HepG2 (cell line): ENCODE results near the gene DLEC1. TPM values are rescaled to one million over a fixed set of nuclear protein-coding genes. Genes with fewer than 3 reads are reported as not detected.

Experiments
- ATAC-seq: fragments of 200-7000 bp; cut with Tn5 transposase; 3 replicates; pipeline ENCODE4 v1.9.1; 2020; ENCODE audit warnings: mild to moderate bottlenecking, moderate library complexity
- BruUV-seq: library from RNA; stranded (reverse); fragments of 400-500 nt; replicated peaks from 2 replicates; lab custom pipeline; 2021; lab: Mats Ljungman, UMichigan
- CTCF ChIA-PET: fragments of 300-600 bp; formaldehyde crosslinking; extraction: SDS; loops from one replicate; lab custom pipeline; 2021; ENCODE audit warnings: low total read pairs, inconsistent platforms, low intra/inter-chr PET ratio; lab: Yijun Ruan, JAX
- POLR2A ChIA-PET: fragments of 350-600 bp; sonication (Branson Sonifier 250); formaldehyde crosslinking; loops from one replicate; lab custom pipeline; 2020; ENCODE audit warnings: antibody characterized with exemption, inconsistent platforms; lab: Yijun Ruan, JAX
- DNase-seq: peaks from one replicate; pipeline ENCODE4 v3.0.0-alpha.2; 2015; ENCODE audit warnings: low spot score
- FAIRE-seq: peaks from 3 replicates; lab custom pipeline; 2011; peaks lifted over from hg19 to GRCh38; lab: Jason Lieb, UNC
- H2AFZ ChIP-seq: one replicate; pipeline ENCODE4 v1.6.1; 2011; ENCODE audit warnings: low read length, inconsistent platforms
- H3K27ac ChIP-seq: fragments of 300-600 bp; 3 replicates; pipeline ENCODE4 v1.8.0; 2011; ENCODE audit warnings: mixed run types, mild to moderate bottlenecking, mixed read lengths, low read length, inconsistent platforms; ENCODE audit not compliant: insufficient read depth; ENCODE audit errors: extremely low read length
- H3K27me3 ChIP-seq, 2 experiments: fragments of 200-600 bp in 1 of 2; 2 replicates in 1 of 2; 3 replicates in 1 of 2; pipeline versions ENCODE4 v1.6.0 to v1.8.0; 2011; ENCODE audit warnings: low read length in 2 of 2, mild to moderate bottlenecking in 2 of 2, moderate library complexity in 2 of 2, inconsistent platforms in 1 of 2; ENCODE audit not compliant: insufficient read depth in 2 of 2, control insufficient read depth in 1 of 2
- H3K36me3 ChIP-seq, 2 experiments: fragments of 200-600 bp in 1 of 2; replicated peaks in 1 of 2; 2 replicates in 1 of 2; 3 replicates in 1 of 2; pipeline versions ENCODE4 v1.5.1 to v1.8.0; 2011; ENCODE audit warnings: low read length in 2 of 2, inconsistent platforms in 1 of 2; ENCODE audit not compliant: insufficient read depth in 2 of 2, control insufficient read depth in 1 of 2
- H3K4me1 ChIP-seq: 2 replicates; pipeline ENCODE4 v1.5.1; 2012; ENCODE audit warnings: low read length, inconsistent platforms; ENCODE audit not compliant: insufficient read depth
- H3K4me2 ChIP-seq: 2 replicates; pipeline ENCODE4 v1.6.0; 2011; ENCODE audit warnings: low read depth, low read length, inconsistent platforms
- H3K4me3 ChIP-seq, 3 experiments: fragments of 200-600 bp in 1 of 3; sonication (generic), shearing (Covaris generic) in 1 of 3; replicated peaks in 1 of 3; 2 replicates each; pipeline ENCODE4 v1.5.1; 2011 to 2016; ENCODE audit warnings: low read length in 3 of 3, inconsistent platforms in 2 of 3, low read depth in 2 of 3, mild to moderate bottlenecking in 2 of 3, control low read depth in 1 of 3, mixed read lengths in 1 of 3; ENCODE audit not compliant: insufficient read depth in 1 of 3
- H3K79me2 ChIP-seq: one replicate; pipeline ENCODE4 v1.6.1; 2011; ENCODE audit warnings: low read length, inconsistent platforms; ENCODE audit not compliant: insufficient read depth
- H3K9ac ChIP-seq: 2 replicates; pipeline ENCODE4 v1.6.0; 2011; ENCODE audit warnings: mild to moderate bottlenecking, low read depth, low read length, inconsistent platforms; ENCODE audit not compliant: insufficient read depth
- H3K9me3 ChIP-seq: 2 replicates; pipeline ENCODE4 v1.5.1; 2012; ENCODE audit warnings: mild to moderate bottlenecking, low read length
- H4K20me1 ChIP-seq: 2 replicates; pipeline ENCODE4 v1.6.0; 2011; ENCODE audit warnings: inconsistent platforms, mild to moderate bottlenecking, low read length, moderate library complexity; ENCODE audit not compliant: insufficient read depth
- ATF7 ChIP-seq, 2 experiments: fragments of 450-650 bp in 1 of 2; sonication (generic) in 1 of 2; formaldehyde crosslinking in 1 of 2; IDR thresholded peaks; 2 replicates each; pipeline versions ENCODE4 v1.4.0 to v1.6.1; 2016 to 2020; ENCODE audit warnings: antibody characterized with exemption in 1 of 2, mild to moderate bottlenecking in 1 of 2, missing genetic modification reagents in 1 of 2
- FOXA1 ChIP-seq, 2 experiments: fragments of 450-650 bp in 1 of 2; sonication (generic) in 1 of 2; formaldehyde crosslinking in 1 of 2; IDR thresholded peaks; 2 replicates each; pipeline versions ENCODE4 v1.4.0 to v1.6.1; 2016 to 2020; ENCODE audit warnings: missing genetic modification reagents in 1 of 2
- FOXO1 ChIP-seq: sonication (generic); formaldehyde crosslinking; IDR thresholded peaks from 2 replicates; pipeline ENCODE4 v1.4.0; 2020; ENCODE audit warnings: missing genetic modification reagents
- IKZF1 ChIP-seq: fragments of 450-650 bp; IDR thresholded peaks from 2 replicates; pipeline ENCODE4 v1.7.1; 2016
- MATR3 ChIP-seq: sonication (generic); formaldehyde crosslinking; IDR thresholded peaks from 2 replicates; pipeline ENCODE4 v1.4.0; 2020; ENCODE audit warnings: missing genetic modification reagents
- MAX ChIP-seq: IDR thresholded peaks from 2 replicates; pipeline ENCODE4 v1.6.1; 2012; ENCODE audit warnings: inconsistent platforms
- NFKB2 ChIP-seq: sonication (generic); formaldehyde crosslinking; IDR thresholded peaks from 2 replicates; pipeline ENCODE4 v1.4.0; 2020; ENCODE audit warnings: missing genetic modification reagents, borderline replicate concordance
- SUZ12 ChIP-seq: fragments of 150-350 bp; IDR thresholded peaks from 2 replicates; pipeline ENCODE4 v1.6.1; 2014; ENCODE audit warnings: low read depth, low read length
- TMF1 ChIP-seq: sonication (generic); formaldehyde crosslinking; IDR thresholded peaks from 2 replicates; pipeline ENCODE4 v1.8.1; 2022; ENCODE audit warnings: low read depth, missing genetic modification reagents
- ZBTB21 ChIP-seq: sonication (generic); formaldehyde crosslinking; IDR thresholded peaks from 2 replicates; pipeline ENCODE4 v1.4.0; 2020; ENCODE audit warnings: missing genetic modification reagents
- ZNF143 ChIP-seq: sonication (generic); formaldehyde crosslinking; IDR thresholded peaks from 2 replicates; pipeline ENCODE4 v1.4.0; 2020; ENCODE audit warnings: missing genetic modification reagents
- ZNF543 ChIP-seq: sonication (generic); formaldehyde crosslinking; IDR thresholded peaks from 2 replicates; pipeline ENCODE4 v1.4.0; 2020; ENCODE audit warnings: mild to moderate bottlenecking, missing genetic modification reagents
- ZNF775 ChIP-seq: sonication (generic); formaldehyde crosslinking; IDR thresholded peaks from 2 replicates; pipeline ENCODE4 v1.4.0; 2020; ENCODE audit warnings: missing genetic modification reagents, mild to moderate bottlenecking, moderate library complexity, borderline replicate concordance
- ZNF883 ChIP-seq: sonication (generic); formaldehyde crosslinking; IDR thresholded peaks from 2 replicates; pipeline ENCODE4 v1.5.1; 2020; ENCODE audit warnings: mild to moderate bottlenecking, missing genetic modification reagents; ENCODE audit errors: not compliant biosample characterization
- WGBS: methylation state at CpG from one replicate; pipeline ENCODE4 v1.1.6; 2017; ENCODE audit warnings: low lambda C conversion rate; 5-methylcytosine and 5-hydroxymethylcytosine counted together
- in situ Hi-C: cut with HindIII; loops from 2 replicates; pipeline ENCODE4 v1.10.0; 2017; ENCODE audit warnings: low pct_unique_long_range_greater_than_20kb; ENCODE audit not compliant: extremely low pct_ligation_motif_present
- intact Hi-C: fragments of 100-400 bp; cut with micrococcal nuclease; formaldehyde crosslinking; loops from one replicate; pipeline ENCODE4 v1.10.0; 2022; ENCODE audit not compliant: unreplicated experiment
- polyA plus RNA-seq, 8 experiments: library from polyadenylated mRNA; depleted of rRNA in 3 of 8; stranded (reverse) in 7 of 8; unstranded in 1 of 8; fragments of >200 nt; fragmentation: Illumina TruSeq in 4 of 8; extraction: Trizol in 4 of 8; gene quantifications; 2 replicates each; pipeline versions ENCODE4 v1.2.1 to v1.2.3, GENCODE V29; 2011 to 2016; ENCODE audit warnings: low read depth in 4 of 8, missing spikeins in 1 of 8, mixed read lengths in 1 of 8; ENCODE audit not compliant: insufficient read depth in 1 of 8
- total RNA-seq, 5 experiments: library from RNA; depleted of rRNA; stranded (reverse); fragments of >200 nt; fragmentation: Illumina TruSeq; extraction: Trizol; gene quantifications; 2 replicates each; pipeline ENCODE4 v1.2.3, GENCODE V29; 2016; ENCODE audit warnings: low read depth in 1 of 5
- TF ChIP-seq, protein P1 (sequence below), 2 experiments: fragments of 450-650 bp in 1 of 2; sonication (generic) in 1 of 2; formaldehyde crosslinking in 1 of 2; IDR thresholded peaks; 2 replicates each; pipeline versions ENCODE4 v1.6.1 to v1.8.0; 2016 to 2022; ENCODE audit warnings: antibody characterized with exemption in 1 of 2, mild to moderate bottlenecking in 1 of 2, missing genetic modification reagents in 1 of 2

DLEC1 gene
- total and polyA plus RNA-seq, 2 of the 13 experiments (the other 11 are each of a cell fraction or from before 2014, with no cell fraction given) = 0.09 TPM; not detected in 1

DNA sequence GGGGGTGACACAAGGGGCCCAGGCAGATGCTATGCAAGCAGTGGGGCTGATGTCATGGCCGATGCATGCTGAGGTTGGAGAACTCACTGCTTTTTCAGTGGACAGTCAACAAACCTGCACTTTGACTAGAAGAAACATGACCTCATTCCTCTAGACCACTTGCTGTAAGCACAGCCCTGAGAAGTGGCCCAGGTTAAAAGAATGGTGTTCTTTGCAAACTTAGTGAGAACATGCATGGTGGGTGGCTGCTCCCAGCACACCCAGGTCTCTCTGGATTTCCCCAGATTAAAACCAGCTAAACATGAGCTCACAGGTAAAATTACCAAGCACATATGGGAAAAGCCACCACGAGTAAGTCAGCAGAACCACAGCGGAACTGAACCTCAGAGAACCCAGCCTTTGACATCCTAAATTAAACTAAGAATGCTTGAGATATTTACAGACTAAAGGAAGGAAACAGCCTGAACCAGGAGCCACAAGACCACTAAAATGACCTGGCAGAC, 15.5 kb downstream of the DLEC1 start:
- intact Hi-C loops (no loop called here), in situ Hi-C loops (no loop called here)
- Histone ChIP-seq H3K79me2 (no peaks in the 10 kb centered on the region), H3K9me3 (no peaks in the 10 kb centered on the region), H2AFZ (no peak overlapping the region), H4K20me1 (no peaks in the 10 kb centered on the region), H3K4me1 (peaks cover 28% of the 10 kb centered on the region), H3K27me3 (peaks cover 0 to 1% of the 10 kb centered on the region in 2 experiments; a peak in 2 of 5 replicates), H3K27ac (no peak overlapping the region), H3K36me3 (no peaks in the 10 kb centered on the region), H3K4me3 (peak overlapping the region in 1 of 3 experiments; percentile 27; a peak in 1 of 6 replicates), H3K4me2 (peak overlapping the region; percentile 57), H3K9ac (no peak overlapping the region)
- ATAC-seq (peak; percentile 86), FAIRE-seq (peak; percentile 42), DNase-seq (peak; percentile 66)
- ChIA-PET POLR2A (interaction anchor here (1.0 kb wide), 1 partner anchor 293 kb away, joined by 3 read pairs; no protein-coding TSS in a partner anchor), CTCF (no interaction called here)
- 0% methylated on average over 2 of the region's 3 CpGs for WGBS
- BruUV-seq = no TSS peak
- TF ChIP-seq ZNF883 (CRISPR knock-in tag) (no peak), SUZ12 (no peak), ZBTB21 (peak; percentile 82), IKZF1 (no peak), NFKB2 (no peak), FOXO1 (CRISPR knock-in tag) (peak; percentile 38; the same call in 1 of the 2 replicates), ZNF143 (no peak), MATR3 (CRISPR knock-in tag) (no peak), MAX (0 out of 2 replicates have a peak, but pooled peaks have one; percentile 21), ZNF775 (CRISPR knock-in tag) (no peak), FOXA1 (IDR thresholded peaks at IDR 0.05) (no peak), FOXA1 (CRISPR knock-in tag; IDR thresholded peaks at IDR 0.05) (no peak), TMF1 (no peak), ATF7 (IDR thresholded peaks at IDR 0.05) (0 out of 2 replicates have a peak, but pooled peaks have one; percentile 37), ATF7 (CRISPR knock-in tag; IDR thresholded peaks at IDR 0.05) (no peak), ZNF543 (CRISPR knock-in tag) (no peak)
- TF ChIP-seq, protein P1, sequence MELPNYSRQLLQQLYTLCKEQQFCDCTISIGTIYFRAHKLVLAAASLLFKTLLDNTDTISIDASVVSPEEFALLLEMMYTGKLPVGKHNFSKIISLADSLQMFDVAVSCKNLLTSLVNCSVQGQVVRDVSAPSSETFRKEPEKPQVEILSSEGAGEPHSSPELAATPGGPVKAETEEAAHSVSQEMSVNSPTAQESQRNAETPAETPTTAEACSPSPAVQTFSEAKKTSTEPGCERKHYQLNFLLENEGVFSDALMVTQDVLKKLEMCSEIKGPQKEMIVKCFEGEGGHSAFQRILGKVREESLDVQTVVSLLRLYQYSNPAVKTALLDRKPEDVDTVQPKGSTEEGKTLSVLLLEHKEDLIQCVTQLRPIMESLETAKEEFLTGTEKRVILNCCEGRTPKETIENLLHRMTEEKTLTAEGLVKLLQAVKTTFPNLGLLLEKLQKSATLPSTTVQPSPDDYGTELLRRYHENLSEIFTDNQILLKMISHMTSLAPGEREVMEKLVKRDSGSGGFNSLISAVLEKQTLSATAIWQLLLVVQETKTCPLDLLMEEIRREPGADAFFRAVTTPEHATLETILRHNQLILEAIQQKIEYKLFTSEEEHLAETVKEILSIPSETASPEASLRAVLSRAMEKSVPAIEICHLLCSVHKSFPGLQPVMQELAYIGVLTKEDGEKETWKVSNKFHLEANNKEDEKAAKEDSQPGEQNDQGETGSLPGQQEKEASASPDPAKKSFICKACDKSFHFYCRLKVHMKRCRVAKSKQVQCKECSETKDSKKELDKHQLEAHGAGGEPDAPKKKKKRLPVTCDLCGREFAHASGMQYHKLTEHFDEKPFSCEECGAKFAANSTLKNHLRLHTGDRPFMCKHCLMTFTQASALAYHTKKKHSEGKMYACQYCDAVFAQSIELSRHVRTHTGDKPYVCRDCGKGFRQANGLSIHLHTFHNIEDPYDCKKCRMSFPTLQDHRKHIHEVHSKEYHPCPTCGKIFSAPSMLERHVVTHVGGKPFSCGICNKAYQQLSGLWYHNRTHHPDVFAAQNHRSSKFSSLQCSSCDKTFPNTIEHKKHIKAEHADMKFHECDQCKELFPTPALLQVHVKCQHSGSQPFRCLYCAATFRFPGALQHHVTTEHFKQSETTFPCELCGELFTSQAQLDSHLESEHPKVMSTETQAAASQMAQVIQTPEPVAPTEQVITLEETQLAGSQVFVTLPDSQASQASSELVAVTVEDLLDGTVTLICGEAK (IDR thresholded peaks at IDR 0.05) = no peak
- TF ChIP-seq, protein P1 (CRISPR knock-in tag; IDR thresholded peaks at IDR 0.05) = 0 out of 2 replicates have a peak, but pooled peaks have one; percentile 21
